Measurements from ENCODE around the gene H6PD. TPM values are rescaled to one million over a fixed set of nuclear protein-coding genes. Genes with fewer than 3 reads are reported as not detected.

H6PD gene
- total and polyA plus RNA-seq, 7 donors, result 5.8 to 56.8 (median 23.4) TPM

DNA sequence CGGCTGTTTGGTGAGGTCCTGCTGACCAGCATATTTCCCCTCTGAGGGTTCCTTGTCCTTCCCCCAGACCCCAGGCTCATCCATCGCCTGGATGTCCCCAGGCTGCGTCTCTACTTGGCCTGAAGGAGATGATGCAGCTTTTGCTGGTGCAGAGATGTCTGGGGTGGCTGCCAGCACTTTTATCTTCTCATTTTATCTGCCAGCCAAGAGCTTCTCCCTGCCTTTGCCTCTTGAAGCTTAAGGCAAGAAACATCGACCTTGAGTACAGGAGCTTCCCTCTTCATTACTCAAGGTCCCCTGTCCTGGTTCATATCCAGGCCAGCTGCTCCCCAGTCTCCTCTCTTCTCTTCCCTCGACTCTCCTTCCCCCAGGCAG lies 9.2 kb upstream of the H6PD start:
- Histone ChIP-seq H3K27me3 (ENCODE audit: insufficient read depth in 3 of 3, low read length in 2 of 3) (no peaks in the 10 kb centered on the region), H3K36me3 (ENCODE audit: insufficient read depth in 1 of 2, low read depth in 1 of 2) (no peaks in the 10 kb centered on the region), H3K27ac (no peak overlapping the region), H3K9me3 (no peaks in the 10 kb centered on the region), H3K4me3 (no peak overlapping the region), H3K4me1 (no peaks in the 10 kb centered on the region)
- TF ChIP-seq, protein P1, sequence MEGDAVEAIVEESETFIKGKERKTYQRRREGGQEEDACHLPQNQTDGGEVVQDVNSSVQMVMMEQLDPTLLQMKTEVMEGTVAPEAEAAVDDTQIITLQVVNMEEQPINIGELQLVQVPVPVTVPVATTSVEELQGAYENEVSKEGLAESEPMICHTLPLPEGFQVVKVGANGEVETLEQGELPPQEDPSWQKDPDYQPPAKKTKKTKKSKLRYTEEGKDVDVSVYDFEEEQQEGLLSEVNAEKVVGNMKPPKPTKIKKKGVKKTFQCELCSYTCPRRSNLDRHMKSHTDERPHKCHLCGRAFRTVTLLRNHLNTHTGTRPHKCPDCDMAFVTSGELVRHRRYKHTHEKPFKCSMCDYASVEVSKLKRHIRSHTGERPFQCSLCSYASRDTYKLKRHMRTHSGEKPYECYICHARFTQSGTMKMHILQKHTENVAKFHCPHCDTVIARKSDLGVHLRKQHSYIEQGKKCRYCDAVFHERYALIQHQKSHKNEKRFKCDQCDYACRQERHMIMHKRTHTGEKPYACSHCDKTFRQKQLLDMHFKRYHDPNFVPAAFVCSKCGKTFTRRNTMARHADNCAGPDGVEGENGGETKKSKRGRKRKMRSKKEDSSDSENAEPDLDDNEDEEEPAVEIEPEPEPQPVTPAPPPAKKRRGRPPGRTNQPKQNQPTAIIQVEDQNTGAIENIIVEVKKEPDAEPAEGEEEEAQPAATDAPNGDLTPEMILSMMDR (IDR thresholded peaks at IDR 0.05), result no peak
- intact Hi-C loops (cut with DNase I), result no loop called here
- 65 to 70% (median 68%) methylated on average over 5 of the region's 5 CpGs for WGBS, 3 donors
- ATAC-seq, result no peak
- DNase-seq, result no peak

DNA sequence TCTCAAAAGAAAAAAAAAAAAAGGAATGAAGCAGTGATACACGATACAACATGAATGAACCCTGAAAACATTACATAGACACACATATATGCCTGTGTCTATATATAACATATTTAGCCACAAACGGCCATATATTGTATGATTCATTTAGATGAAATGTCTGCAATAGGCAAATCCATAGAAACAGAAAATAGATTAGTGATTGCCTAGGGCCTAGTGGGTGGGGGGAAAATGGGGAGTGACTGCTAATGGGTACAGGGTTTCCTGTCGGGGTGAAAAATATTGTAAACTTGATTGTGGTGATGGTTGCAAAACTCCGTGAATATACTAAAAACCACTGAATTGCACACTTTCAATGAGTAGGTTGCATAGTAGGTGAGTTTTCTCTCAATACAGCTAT lies 6.0 kb upstream of the H6PD start:
- TF ChIP-seq, protein P1 (IDR thresholded peaks at IDR 0.05), result no peak
- Histone ChIP-seq H3K4me3 (no peak overlapping the region), H3K27ac (no peak overlapping the region), H3K9me3 (no peaks in the 10 kb centered on the region), H3K27me3 (ENCODE audit: insufficient read depth in 3 of 3, low read length in 2 of 3) (no peaks in the 10 kb centered on the region), H3K36me3 (ENCODE audit: insufficient read depth in 1 of 2, low read depth in 1 of 2) (no peaks in the 10 kb centered on the region), H3K4me1 (peaks cover 20% of the 10 kb centered on the region)
- 80 to 85% (median 83%) methylated on average over 4 of the region's 4 CpGs for WGBS, 3 donors
- no peak for ATAC-seq
- no peak for DNase-seq
- intact Hi-C loops (cut with DNase I), result no loop called here

DNA sequence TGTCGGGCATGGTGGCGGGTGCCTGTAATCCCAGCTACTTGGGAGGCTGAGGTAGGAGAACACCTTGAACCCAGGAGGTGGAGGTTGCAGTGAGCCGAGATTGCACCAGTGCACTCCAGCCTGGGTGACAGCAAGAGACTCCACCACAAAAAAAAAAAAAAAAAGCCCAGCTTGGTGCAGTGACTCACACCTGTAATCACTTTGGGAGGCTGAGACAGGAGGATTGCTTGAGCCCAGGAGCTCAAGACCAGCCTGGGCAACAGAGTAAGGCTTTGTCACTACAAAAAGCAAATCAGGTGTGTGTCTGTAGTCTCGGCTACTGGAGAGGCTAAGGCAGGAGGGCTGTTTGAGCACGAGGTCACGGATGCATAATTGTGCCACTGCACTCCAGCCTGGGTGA lies 5.0 kb upstream of the H6PD start:
- DNase-seq (peak in 1 of 2 donors; percentile 8), ATAC-seq (no peak)
- intact Hi-C loops (cut with DNase I), result no loop called here
- H3K4me3 ChIP-seq, result no peak overlapping the region
- 87 to 90% (median 88%) methylated on average over 6 of the region's 6 CpGs for WGBS, 3 donors
- H3K27ac ChIP-seq, result no peak overlapping the region
- no peaks in the 10 kb centered on the region for H3K36me3 ChIP-seq (ENCODE audit: insufficient read depth in 1 of 2, low read depth in 1 of 2)
- peaks cover 26% of the 10 kb centered on the region for H3K4me1 ChIP-seq
- TF ChIP-seq, protein P1 (IDR thresholded peaks at IDR 0.05), result no peak
- no peaks in the 10 kb centered on the region for H3K9me3 ChIP-seq
- H3K27me3 ChIP-seq (ENCODE audit: insufficient read depth in 3 of 3, low read length in 2 of 3), result no peaks in the 10 kb centered on the region

DNA sequence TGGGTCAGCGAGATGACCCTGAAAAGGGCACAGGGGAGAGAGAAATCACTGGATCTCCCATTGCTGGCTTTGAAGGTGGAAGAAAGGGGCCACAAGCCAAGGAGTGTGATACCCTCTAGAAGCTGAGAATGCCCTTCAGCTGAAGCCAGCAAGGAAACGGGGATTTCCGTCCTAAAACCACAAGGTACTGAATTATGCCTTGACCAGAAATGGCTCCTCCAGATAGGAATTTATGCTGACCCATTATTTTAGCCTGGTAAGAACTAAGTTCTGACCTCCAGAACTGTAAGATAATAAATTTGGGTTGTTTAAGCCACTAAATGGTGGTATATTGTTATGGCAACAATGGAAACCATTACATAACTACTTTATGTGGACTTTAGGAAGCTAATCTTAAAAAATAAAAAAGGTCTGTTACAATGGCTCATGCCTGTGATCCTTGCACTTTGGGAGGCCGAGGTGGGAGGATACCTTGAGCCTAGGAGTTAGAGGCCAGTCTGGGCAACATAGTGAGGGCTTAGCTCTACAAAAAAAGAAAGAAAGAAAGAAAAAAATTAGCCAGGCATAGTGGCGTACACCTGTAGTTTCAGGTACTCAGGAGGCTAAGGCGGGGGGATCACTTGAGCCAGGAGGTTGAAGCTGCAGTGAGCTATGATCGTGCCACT lies 3.6 kb upstream of the H6PD start:
- H3K27ac ChIP-seq, result peak overlapping the region; percentile 90
- DNase-seq, result peak in 1 of 2 donors; percentile 20
- intact Hi-C loops (cut with DNase I), result loop anchor here in 1 of 2 donors (5.0 kb wide), 1 partner anchor 104 kb away; the partner anchor contains the start of gene GPR157
- H3K9me3 ChIP-seq, result no peaks in the 10 kb centered on the region
- peaks cover 32% of the 10 kb centered on the region for H3K4me1 ChIP-seq
- H3K4me3 ChIP-seq, result no peak overlapping the region
- no peak for ATAC-seq
- 88 to 95% (median 89%) methylated on average over 7 of the region's 7 CpGs for WGBS, 3 donors
- no peaks in the 10 kb centered on the region for H3K27me3 ChIP-seq (ENCODE audit: insufficient read depth in 3 of 3, low read length in 2 of 3)
- TF ChIP-seq, protein P1 (IDR thresholded peaks at IDR 0.05), result no peak
- H3K36me3 ChIP-seq (ENCODE audit: insufficient read depth in 1 of 2, low read depth in 1 of 2), result no peaks in the 10 kb centered on the region
